Left ventricle myocardium inferior (tissue), 1 donor: ENCODE results near the gene CPEB1. TPM values are rescaled to one million over a fixed set of nuclear protein-coding genes. Genes with fewer than 3 reads are reported as not detected.

ENCODE experiments used
- DNase-seq: peaks from one replicate; pipeline ENCODE4 v3.0.0-alpha.2; 2020
- H3K27ac ChIP-seq: fragments of 200-600 bp; replicated peaks from 2 replicates; pipeline ENCODE4 v1.8.0; 2021
- H3K27me3 ChIP-seq: fragments of 200-600 bp; 2 replicates; pipeline ENCODE4 v1.8.0; 2021; ENCODE audit warnings: low read depth
- H3K36me3 ChIP-seq: fragments of 200-600 bp; 2 replicates; pipeline ENCODE4 v1.8.0; 2021
- H3K4me1 ChIP-seq: fragments of 200-600 bp; 2 replicates; pipeline ENCODE4 v1.8.0; 2021
- H3K4me3 ChIP-seq: fragments of 200-600 bp; 2 replicates; pipeline ENCODE4 v1.8.0; 2021; ENCODE audit warnings: mild to moderate bottlenecking, moderate library complexity
- H3K9me3 ChIP-seq: fragments of 200-600 bp; replicated peaks from 2 replicates; pipeline ENCODE4 v1.8.0; 2021
- CTCF ChIP-seq: fragments of 200-600 bp; IDR thresholded peaks from 2 replicates; pipeline ENCODE4 v1.8.0; 2021; ENCODE audit warnings: antibody characterized with exemption, mild to moderate bottlenecking, borderline replicate concordance
- intact Hi-C: fragments of 100-400 bp; cut with micrococcal nuclease; formaldehyde crosslinking; loops from one replicate; pipeline ENCODE4 v1.11.0; 2022
- total RNA-seq: library from RNA; stranded (reverse); fragmentation: NEBNext Ultra II Directional; extraction: Animal tissue kit (Norgen Biotek cat#: 25700); gene quantifications from one replicate; pipeline ENCODE4 v1.2.1, GENCODE V29; 2021
- donor health status: DM: no; HTN: yes; CAD: no; lungs with severe emphysema.

The CPEB1 gene
- total RNA-seq, 1 donor from 2014 or later: 1.6 TPM

GRCh38 chr15:82566690-82567089, 80.5 kb downstream of the CPEB1 start:
- H3K27me3 ChIP-seq: peaks cover 9% of the 10 kb centered on the region

GRCh38 chr15:82558502-82558901, 88.7 kb downstream of the CPEB1 start:
- Histone ChIP-seq H3K4me3 (no peak overlapping the region), H3K36me3 (no peaks in the 10 kb centered on the region), H3K9me3 (no peaks in the 10 kb centered on the region), H3K27ac (no peak overlapping the region), H3K4me1 (no peaks in the 10 kb centered on the region), H3K27me3 (no peaks in the 10 kb centered on the region)
- intact Hi-C loops: no loop called here
- no peak for TF ChIP-seq CTCF
- DNase-seq: no peak

More at GRCh38 chr15:82566690-82567089, 80.5 kb downstream of the CPEB1 start:
- intact Hi-C loops: no loop called here
- Histone ChIP-seq H3K36me3 (no peaks in the 10 kb centered on the region), H3K4me3 (no peak overlapping the region), H3K9me3 (no peaks in the 10 kb centered on the region), H3K4me1 (peaks cover 9% of the 10 kb centered on the region), H3K27ac (no peak overlapping the region)
- DNase-seq: no peak
- no peak for TF ChIP-seq CTCF

- no peak for TF ChIP-seq CTCF
- Histone ChIP-seq H3K4me3 (no peak overlapping the region), H3K27ac (no peak overlapping the region), H3K4me1 (no peaks in the 10 kb centered on the region), H3K27me3 (no peaks in the 10 kb centered on the region), H3K36me3 (no peaks in the 10 kb centered on the region), H3K9me3 (no peaks in the 10 kb centered on the region)
- DNase-seq: no peak
- intact Hi-C loops: no loop called here
Observed at GRCh38 chr15:82556315-82557035, 90.7 kb downstream of the CPEB1 start.

GRCh38 chr15:82554849-82555248, 92.3 kb downstream of the CPEB1 start:
- no peak for TF ChIP-seq CTCF
- Histone ChIP-seq H3K27ac (no peak overlapping the region), H3K9me3 (no peaks in the 10 kb centered on the region), H3K36me3 (no peaks in the 10 kb centered on the region), H3K4me3 (no peak overlapping the region), H3K4me1 (no peaks in the 10 kb centered on the region), H3K27me3 (no peaks in the 10 kb centered on the region)
- intact Hi-C loops: no loop called here
- no peak for DNase-seq

GRCh38 chr15:82554351-82554750, 92.8 kb downstream of the CPEB1 start:
- intact Hi-C loops: no loop called here
- Histone ChIP-seq H3K27me3 (no peaks in the 10 kb centered on the region), H3K4me1 (no peaks in the 10 kb centered on the region), H3K9me3 (no peaks in the 10 kb centered on the region), H3K4me3 (no peak overlapping the region), H3K27ac (no peak overlapping the region), H3K36me3 (no peaks in the 10 kb centered on the region)
- no peak for DNase-seq
- TF ChIP-seq CTCF: no peak
